ENCODE results near the gene ATG4A. TPM values are rescaled to one million over a fixed set of nuclear protein-coding genes. Genes with fewer than 3 reads are reported as not detected.

Gene ATG4A
- total RNA-seq, 1 experiment from 2014 or later: 6.4 TPM

- Histone ChIP-seq H2AFZ (ENCODE audit: low read length) (no peak overlapping the region), H4K20me1 (ENCODE audit: control insufficient read depth, insufficient read depth, insufficient read length) (no peaks in the 10 kb centered on the region), H4K8ac (replicated peaks; ENCODE audit: insufficient read length, low read depth, low read length) (no peak overlapping the region), H2BK12ac (ENCODE audit: insufficient read length, low read depth, low read length) (no peak overlapping the region), H3K79me2 (ENCODE audit: insufficient read depth, low read length) (no peaks in the 10 kb centered on the region), H2BK15ac (ENCODE audit: low read depth, low read length) (no peak overlapping the region), H3K23me2 (ENCODE audit: insufficient read length, low read depth, low read length, poor library complexity, severe bottlenecking) (no peaks in the 10 kb centered on the region), H2AK5ac (ENCODE audit: insufficient read length, low read length) (no peak overlapping the region), H3K4me1 (ENCODE audit: insufficient read depth, low read length) (no peaks in the 10 kb centered on the region; the same call in 1 of the 2 replicates), H3K9ac (ENCODE audit: extremely low read depth, insufficient read length, low read length) (no peak overlapping the region), H3K4me2 (ENCODE audit: insufficient read depth, insufficient read length, low read length) (no peak overlapping the region), H4K91ac (ENCODE audit: insufficient read length, low read depth, low read length) (no peak overlapping the region), H2BK5ac (ENCODE audit: insufficient read length, low read length) (no peak overlapping the region), H2BK120ac (ENCODE audit: low read depth, low read length, poor library complexity, severe bottlenecking) (no peak overlapping the region), H3K27ac (ENCODE audit: insufficient read length, low read depth, low read length) (no peak overlapping the region), H3K79me1 (ENCODE audit: insufficient read depth, low read depth, low read length, poor library complexity, severe bottlenecking) (no peaks in the 10 kb centered on the region), H3K27me3 (ENCODE audit: insufficient read depth, low read length) (no peaks in the 10 kb centered on the region; the same call in 1 of the 2 replicates), H3K56ac (ENCODE audit: insufficient read length, low read depth, low read length) (no peak overlapping the region), H2BK20ac (ENCODE audit: low read depth, low read length, poor library complexity, severe bottlenecking) (no peak overlapping the region), H3K14ac (ENCODE audit: insufficient read depth, low read length) (no peak overlapping the region), H3K18ac (ENCODE audit: insufficient read length, low read depth, low read length) (no peak overlapping the region), H3K23ac (ENCODE audit: insufficient read length, low read depth, low read length) (no peak overlapping the region), H3T11ph (ENCODE audit: low read length) (no peak overlapping the region), H3K4ac (ENCODE audit: low read depth, low read length) (no peak overlapping the region), H4K5ac (ENCODE audit: insufficient read length, low read depth, low read length) (no peak overlapping the region), H3K9me3 (ENCODE audit: control insufficient read depth, low read depth, low read length) (no peaks in the 10 kb centered on the region)
- DNase-seq: peak; percentile 35
- no CpG with 5 or more reads among the region's 7 CpGs for WGBS (ENCODE audit: extremely low coverage, insufficient read length, low lambda C conversion rate)
- Mint-ChIP-seq H3K4me1 (0 out of 4 replicates have a peak, but pooled peaks cover 0 to 2% of the 10 kb centered on the region in 2 experiments), H3K4me3 (no peak overlapping the region), H3K27me3 (ENCODE audit: low read depth) (no peaks in the 10 kb centered on the region; the same call in 1 of the 2 replicates), H3K36me3 (ENCODE audit: insufficient read depth in 1 of 3, low read depth in 3 of 3) (no peaks in the 10 kb centered on the region; a peak in 1 of 7 replicates), H3K9me3 (no peaks in the 10 kb centered on the region; a peak in 1 of 5 replicates), H3K27ac (no peak overlapping the region)
- TF ChIP-seq, protein P1, sequence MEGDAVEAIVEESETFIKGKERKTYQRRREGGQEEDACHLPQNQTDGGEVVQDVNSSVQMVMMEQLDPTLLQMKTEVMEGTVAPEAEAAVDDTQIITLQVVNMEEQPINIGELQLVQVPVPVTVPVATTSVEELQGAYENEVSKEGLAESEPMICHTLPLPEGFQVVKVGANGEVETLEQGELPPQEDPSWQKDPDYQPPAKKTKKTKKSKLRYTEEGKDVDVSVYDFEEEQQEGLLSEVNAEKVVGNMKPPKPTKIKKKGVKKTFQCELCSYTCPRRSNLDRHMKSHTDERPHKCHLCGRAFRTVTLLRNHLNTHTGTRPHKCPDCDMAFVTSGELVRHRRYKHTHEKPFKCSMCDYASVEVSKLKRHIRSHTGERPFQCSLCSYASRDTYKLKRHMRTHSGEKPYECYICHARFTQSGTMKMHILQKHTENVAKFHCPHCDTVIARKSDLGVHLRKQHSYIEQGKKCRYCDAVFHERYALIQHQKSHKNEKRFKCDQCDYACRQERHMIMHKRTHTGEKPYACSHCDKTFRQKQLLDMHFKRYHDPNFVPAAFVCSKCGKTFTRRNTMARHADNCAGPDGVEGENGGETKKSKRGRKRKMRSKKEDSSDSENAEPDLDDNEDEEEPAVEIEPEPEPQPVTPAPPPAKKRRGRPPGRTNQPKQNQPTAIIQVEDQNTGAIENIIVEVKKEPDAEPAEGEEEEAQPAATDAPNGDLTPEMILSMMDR (conservative IDR thresholded peaks at IDR 0.05): peak; percentile 75
Measured at GRCh38 chrX:108138814-108139702, 47.5 kb downstream of the ATG4A start.

All from H9 (cell line).